ENCODE results near the gene CRY2. TPM values are rescaled to one million over a fixed set of nuclear protein-coding genes. Genes with fewer than 3 reads are reported as not detected.

The CRY2 gene
- total and polyA plus RNA-seq, 2 experiments from 2014 or later: 9.5 to 15.4 TPM

GRCh38 chr11:45900916-45901617 lies 53.8 kb downstream of the CRY2 start:
- TF ChIP-seq NANOG (IDR thresholded peaks at IDR 0.05; ENCODE audit: borderline replicate concordance) (no peak), CTCF (conservative IDR thresholded peaks at IDR 0.05; ENCODE audit: low read depth in 2 of 2) (no peak), STAT1 (IDR thresholded peaks at IDR 0.05; ENCODE audit: unreplicated experiment) (no peak), ZNF114 (CRISPR knock-in tag; IDR thresholded peaks at IDR 0.05) (no peak), EZH2phosphoT487 (IDR thresholded peaks at IDR 0.05; ENCODE audit: unreplicated experiment) (no peak), CREB1 (CRISPR knock-in tag; IDR thresholded peaks at IDR 0.05; ENCODE audit: low read depth) (no peak), JUNB (IDR thresholded peaks at IDR 0.05; ENCODE audit: unreplicated experiment) (no peak), ZNF462 (CRISPR knock-in tag; IDR thresholded peaks at IDR 0.05) (no peak), ZNF331 (CRISPR knock-in tag; IDR thresholded peaks at IDR 0.05; ENCODE audit: low read depth) (no peak), EZH2 (IDR thresholded peaks at IDR 0.05; ENCODE audit: low read depth, unreplicated experiment) (no peak)
- TF ChIP-seq, protein P1, sequence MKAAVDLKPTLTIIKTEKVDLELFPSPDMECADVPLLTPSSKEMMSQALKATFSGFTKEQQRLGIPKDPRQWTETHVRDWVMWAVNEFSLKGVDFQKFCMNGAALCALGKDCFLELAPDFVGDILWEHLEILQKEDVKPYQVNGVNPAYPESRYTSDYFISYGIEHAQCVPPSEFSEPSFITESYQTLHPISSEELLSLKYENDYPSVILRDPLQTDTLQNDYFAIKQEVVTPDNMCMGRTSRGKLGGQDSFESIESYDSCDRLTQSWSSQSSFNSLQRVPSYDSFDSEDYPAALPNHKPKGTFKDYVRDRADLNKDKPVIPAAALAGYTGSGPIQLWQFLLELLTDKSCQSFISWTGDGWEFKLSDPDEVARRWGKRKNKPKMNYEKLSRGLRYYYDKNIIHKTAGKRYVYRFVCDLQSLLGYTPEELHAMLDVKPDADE (IDR thresholded peaks at IDR 0.05): no peak
- Histone ChIP-seq H3K9me2 (ENCODE audit: insufficient read depth) (no peaks in the 10 kb centered on the region), H3K4me1 (ENCODE audit: insufficient read depth) (peaks cover 17% of the 10 kb centered on the region), H3K36me3 (ENCODE audit: insufficient read depth) (no peaks in the 10 kb centered on the region), H3K27me3 (ENCODE audit: insufficient read depth) (peaks cover 3% of the 10 kb centered on the region; the same call in 1 of the 2 replicates), H3K4me3 (peak overlapping the region; percentile 75), H3K4me2 (peak overlapping the region; percentile 99), H4K20me1 (replicated peaks; ENCODE audit: insufficient read depth) (peaks cover 6% of the 10 kb centered on the region), H3K79me2 (replicated peaks; ENCODE audit: insufficient read depth) (no peaks in the 10 kb centered on the region; the same call in 1 of the 2 replicates), H2AFZ (no peak overlapping the region), H3F3A (replicated peaks; ENCODE audit: low read depth) (0 out of 2 replicates have a peak, but pooled peaks cover 3% of the 10 kb centered on the region), H3K27ac (ENCODE audit: low read depth) (no peak overlapping the region)
- Mint-ChIP-seq H3K4me1 (peaks cover 17% of the 10 kb centered on the region), H3K9me3 (no peaks in the 10 kb centered on the region), H3K27me3 (ENCODE audit: insufficient read depth, low read depth, poor library complexity) (peaks cover 22% of the 10 kb centered on the region), H3K4me3 (peak overlapping the region; percentile 69), H3K36me3 (ENCODE audit: low read depth) (peaks cover 19% of the 10 kb centered on the region), H3K27ac (no peak overlapping the region)
- ATAC-seq (peak; percentile 0; the same call in 2 of the 3 replicates), DNase-seq (ENCODE audit: low spot score) (peak; percentile 34)

Measured in GM23338 (cell line).